ENCODE results near the gene SKOR2. TPM values are rescaled to one million over a fixed set of nuclear protein-coding genes. Genes with fewer than 3 reads are reported as not detected.

SKOR2 gene
- total RNA-seq: not detected in 2 replicates

GRCh38 chr18:47251289-47252120 lies at the start of gene SKOR2:
TSS of gene SKOR2 (minus strand) at chr18:47251660. CDS start at chr18:47249183, 2,477 bp downstream.

GRCh38 chr18:47175898-47176575 lies 75.4 kb downstream of the SKOR2 start, which contains the start of gene IER3IP1:
TSS of gene IER3IP1 (minus strand) at chr18:47176364. CDS start at chr18:47176277, 87 bp downstream.

Other genes with a start within 250 kb of the SKOR2 start
- not detected in 2 replicates for gene ELOA2, start 216.0 kb downstream of the SKOR2 start, total RNA-seq
- 15.4 and 20.9 TPM in 2 replicates for gene HDHD2, start 101.2 kb downstream of the SKOR2 start, total RNA-seq
- 34.6 and 55.8 TPM in 2 replicates for gene IER3IP1, start 75.3 kb downstream of the SKOR2 start, total RNA-seq